NCI-H82 treated with DMSO at 0.1 percent for 48 hours (cell line): ENCODE measurements around the gene AURKB.
"Not testable (repeated sequence)": the region's sequence is repeated elsewhere in the genome, so short reads cannot be mapped to it uniquely, and the experiment has no call there.

ENCODE experiments used
- DNase-seq: peaks from one replicate; lab custom pipeline; 2025; ENCODE audit not compliant: unreplicated experiment; lab: John Stamatoyannopoulos, UW

The AURKB gene

DNA sequence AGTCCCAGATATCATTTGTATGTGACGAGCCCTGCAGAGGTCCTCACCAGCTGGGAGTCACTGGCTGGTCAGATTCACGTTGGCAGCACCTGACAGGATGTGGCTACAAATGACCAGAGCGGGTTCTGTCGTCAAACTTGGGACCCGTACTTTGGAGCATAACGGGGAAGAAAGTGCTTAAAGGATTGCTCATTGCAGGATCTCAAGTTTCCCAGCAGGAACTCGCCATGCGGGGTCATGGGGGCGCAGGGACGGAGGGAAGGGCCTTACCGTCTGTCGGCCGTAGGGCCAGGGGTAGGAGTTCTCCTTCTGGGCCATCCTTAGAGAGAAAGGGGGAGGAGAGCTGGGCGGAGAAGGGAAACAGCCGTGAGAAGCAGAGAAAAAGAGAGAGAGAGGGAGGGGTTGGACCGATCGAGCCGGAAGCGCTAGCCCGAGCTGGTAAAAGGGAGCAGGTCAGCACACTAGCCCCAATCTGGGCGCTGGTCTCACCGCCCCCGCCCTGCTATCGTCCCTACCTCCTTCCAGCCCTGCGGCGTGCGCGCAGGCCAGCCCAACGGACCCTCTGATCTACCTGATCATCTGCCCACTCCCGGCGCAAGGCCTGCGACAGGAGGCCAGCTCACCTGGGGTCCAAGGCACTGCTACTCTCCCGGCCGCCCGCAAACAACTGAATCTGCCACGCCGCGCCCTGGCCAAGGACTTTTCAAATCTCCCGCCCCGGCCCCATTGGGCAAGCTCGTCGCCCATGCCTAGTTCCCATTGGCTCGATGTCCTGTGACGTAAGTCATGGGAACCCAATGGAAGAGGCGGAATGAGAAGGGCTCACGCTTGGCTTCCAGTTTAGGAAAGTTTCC lies at the start of gene AURKB:
Gene AURKB, minus strand, starts transcription at position 669 of the 854 bp plus-strand sequence. Its CDS starts 351 bp downstream, at position 318.
- peak; percentile 90 for DNase-seq

- no peak for DNase-seq
Observed at GRCh38 chr17:8257801-8258200, 47.4 kb upstream of the AURKB start.

DNA sequence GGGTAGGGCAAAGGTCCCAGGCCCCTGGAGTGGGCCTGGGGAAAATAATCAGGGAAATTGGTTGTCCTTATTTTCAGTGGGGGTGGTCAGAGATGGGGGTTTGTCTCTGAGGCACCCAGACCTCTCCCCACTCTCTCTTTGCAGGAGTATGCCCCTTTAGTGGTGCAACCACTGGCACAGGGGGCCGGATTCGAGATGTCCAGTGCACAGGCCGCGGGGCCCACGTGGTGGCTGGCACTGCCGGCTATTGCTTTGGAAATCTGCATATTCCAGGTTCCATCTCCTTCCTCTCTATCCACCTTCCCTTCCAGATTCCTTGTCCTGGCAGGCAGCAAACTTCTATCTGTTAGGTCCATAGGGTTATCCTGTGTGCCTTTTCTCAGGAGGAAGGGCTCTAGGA lies 46.3 kb upstream of the AURKB start:
- DNase-seq, result no peak

GRCh38 chr17:8256291-8256690 lies 45.9 kb upstream of the AURKB start:
- DNase-seq, result no peak

DNA sequence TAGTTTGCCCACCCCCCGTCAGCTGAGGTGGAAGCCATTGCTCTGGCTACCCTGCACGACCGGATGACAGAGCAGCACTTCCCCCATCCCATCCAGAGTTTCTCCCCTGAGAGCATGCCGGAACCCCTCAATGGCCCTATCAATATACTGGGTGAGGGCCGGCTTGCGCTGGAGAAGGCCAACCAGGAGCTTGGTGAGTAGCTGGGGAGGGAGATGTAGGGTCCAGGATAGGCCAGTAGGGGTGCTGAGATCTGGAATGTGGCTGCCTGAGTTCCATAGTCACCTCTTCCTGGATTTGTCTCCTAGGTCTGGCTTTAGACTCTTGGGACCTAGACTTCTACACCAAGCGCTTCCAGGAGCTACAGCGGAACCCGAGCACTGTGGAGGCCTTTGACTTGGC lies 45.1 kb upstream of the AURKB start:
- DNase-seq, result no peak

DNA sequence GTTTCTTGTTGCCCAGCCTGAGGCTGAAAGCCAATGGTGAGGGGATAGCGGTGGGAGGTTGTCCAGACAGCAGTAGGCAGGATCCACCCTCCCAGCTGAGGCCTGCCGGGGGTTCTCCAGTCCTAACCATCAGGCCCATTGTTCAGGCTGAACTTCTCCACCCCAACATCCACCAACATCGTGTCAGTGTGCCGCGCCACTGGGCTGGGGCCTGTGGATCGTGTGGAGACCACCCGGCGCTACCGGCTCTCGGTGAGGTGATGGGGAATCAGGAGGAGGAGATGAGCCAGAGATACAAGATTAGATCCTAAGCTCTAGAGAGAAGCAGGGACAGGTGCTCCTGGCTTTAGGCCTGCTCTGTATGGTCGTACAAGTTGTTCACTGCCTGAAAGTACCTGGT lies 44.5 kb upstream of the AURKB start:
- DNase-seq, result no peak

GRCh38 chr17:8253801-8254200 lies 43.4 kb upstream of the AURKB start:
- DNase-seq, result no peak

DNA sequence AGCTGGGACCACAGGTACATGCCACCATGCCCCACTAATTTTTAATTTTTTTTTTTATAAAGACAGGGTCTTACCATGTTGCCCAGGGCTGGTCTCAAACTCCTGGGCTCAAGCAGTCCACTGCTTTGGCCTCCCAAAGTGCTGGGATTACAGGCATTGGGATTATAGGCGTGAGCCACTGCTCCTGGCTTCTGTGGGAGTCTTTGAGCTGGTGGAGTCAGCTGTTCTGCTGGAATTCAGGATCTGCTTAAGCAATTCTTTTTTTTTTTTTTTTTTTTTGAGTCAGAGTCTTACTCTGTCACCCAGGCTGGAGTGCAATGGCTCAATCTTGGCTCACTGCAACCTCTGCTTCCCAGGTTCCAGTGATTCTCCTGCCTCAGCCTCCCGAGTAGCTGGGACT lies 41.0 kb upstream of the AURKB start:
- not testable (repeated sequence) for DNase-seq

DNA sequence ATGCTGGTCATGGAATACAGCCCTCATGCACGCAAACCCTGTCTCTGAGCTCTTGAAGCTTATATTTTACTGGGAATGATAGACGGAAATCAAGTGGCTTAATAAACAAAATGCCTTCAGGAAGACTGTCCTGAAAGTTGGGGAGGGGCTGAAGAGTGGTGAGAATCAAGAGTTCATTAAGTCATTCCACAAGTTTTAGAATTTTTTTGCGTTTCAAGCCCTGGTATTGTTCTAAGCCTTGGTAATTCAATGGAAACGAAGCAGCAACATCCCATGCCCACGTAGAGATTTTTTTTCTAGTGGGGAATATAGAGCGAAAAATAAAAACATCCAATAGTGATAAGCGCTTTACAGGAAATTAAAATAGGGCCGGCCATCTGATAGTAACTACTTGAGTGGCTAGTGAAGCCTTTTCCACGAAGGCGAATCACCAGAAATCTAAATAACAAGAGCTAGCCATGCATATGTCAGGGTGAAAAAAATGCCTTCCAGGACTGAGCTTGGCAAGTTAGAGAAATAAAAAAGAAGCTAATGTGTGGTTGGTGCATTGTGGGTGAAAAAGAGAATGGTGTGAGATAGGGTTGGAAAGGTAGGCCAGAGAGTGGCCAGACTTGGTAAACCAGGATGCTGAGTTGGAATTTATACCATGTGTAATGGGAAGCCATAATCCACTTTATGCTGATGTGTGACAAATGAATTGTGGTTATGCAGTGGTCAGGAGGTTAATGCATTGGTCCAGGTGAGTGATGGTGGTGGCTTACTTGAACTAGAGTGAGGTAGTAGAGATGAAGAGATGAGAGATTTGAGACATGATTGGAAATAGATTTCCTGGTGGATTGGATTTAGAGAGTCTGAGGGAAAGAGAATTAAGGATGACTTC lies 39.5 kb upstream of the AURKB start:
- DNase-seq, result no peak

DNA sequence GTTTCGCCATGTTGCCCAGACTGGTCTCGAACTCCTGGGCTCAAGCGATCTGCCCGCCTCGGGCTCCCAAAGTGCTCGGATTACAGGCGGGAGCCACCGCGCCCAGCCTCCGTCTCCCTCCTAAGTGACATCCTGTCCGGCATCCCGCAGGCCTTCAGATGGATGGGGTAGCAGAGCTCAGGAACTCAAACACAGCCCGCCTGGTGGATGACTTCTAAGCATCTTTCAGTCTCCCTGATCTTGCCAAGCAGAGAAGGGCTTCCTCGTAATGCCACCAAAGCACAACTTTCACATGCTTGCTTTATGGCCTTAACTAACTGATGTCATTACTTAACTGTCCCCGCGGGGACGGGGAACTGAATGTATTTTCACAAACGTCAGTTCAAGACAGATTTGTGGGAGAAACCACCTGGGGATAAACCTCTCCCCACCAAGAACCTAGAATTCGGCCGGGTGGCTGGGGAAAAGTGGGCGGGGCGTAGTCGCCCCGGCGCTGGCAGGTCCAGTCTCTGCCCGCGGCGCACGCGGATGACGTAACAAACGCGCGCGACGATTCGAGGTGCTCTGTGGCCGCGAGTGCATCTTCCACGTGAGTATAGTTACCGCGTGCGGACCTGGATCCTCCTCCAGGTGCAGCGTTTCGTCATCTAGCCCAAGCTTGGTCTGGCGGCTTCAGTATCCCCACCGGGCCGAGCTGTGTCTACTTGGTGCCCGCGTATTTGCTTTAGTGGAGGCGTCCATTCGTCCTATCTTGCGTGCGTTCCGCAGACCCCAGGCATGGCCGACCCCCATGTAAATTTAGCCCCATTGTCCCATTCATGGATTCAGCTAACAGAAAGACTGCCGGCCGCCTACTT lies 38.6 kb upstream of the AURKB start, which contains the start of gene PFAS:
Gene PFAS, plus strand, starts transcription at position 539 of the 857 bp plus-strand sequence. CDS start 4,649 bp downstream, outside the sequence.
- DNase-seq, result peak; percentile 88

DNA sequence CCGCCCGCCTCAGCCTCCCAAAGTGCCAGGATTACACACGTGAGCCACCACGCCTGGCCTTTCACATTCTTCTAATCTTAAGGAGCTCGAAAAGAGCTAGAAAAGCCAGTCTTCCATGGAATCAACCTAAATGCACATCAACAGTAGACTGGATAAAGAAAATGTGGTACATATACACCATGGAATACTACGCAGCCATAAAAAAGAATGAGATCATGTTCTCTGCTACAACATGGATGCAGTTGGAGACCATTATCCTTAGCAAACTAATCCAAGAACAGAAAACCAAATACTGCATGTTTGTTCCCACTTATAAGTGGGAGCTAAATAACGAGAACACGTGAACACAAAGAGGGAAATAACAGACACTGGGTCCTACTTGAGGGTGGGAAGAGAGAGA lies 34.4 kb upstream of the AURKB start:
- DNase-seq, result no peak

- DNase-seq, result no peak
Observed at GRCh38 chr17:8243827-8244226, 33.5 kb upstream of the AURKB start.

GRCh38 chr17:8237886-8238285 lies 27.5 kb upstream of the AURKB start:
- DNase-seq, result no peak

GRCh38 chr17:8237175-8237574 lies 26.8 kb upstream of the AURKB start:
- DNase-seq, result no peak

GRCh38 chr17:8235676-8236075 lies 25.3 kb upstream of the AURKB start:
- no peak for DNase-seq

- DNase-seq, result no peak
Observed at GRCh38 chr17:8234361-8235270, 24.2 kb upstream of the AURKB start.

DNA sequence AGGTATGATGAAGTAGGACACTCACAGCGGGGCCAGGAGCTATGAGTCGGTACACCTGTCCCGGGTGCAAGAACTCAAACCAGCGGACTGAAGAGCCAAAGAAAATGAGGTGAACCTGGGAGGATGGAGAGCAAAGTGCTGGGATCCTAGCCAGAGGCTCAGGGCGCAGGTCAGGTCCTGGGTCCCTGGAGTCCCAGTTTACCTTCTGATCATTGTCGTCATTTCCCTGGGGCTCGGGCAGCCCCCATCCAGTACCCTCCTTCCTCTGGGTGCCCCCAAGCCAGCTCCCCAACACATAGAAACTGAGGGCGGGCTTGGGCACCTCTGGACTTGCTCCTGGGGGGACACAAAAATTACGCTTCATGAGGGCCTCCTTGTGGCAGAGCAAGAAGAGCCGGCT lies 21.3 kb upstream of the AURKB start:
- DNase-seq, result no peak

GRCh38 chr17:8227238-8227581 lies 16.8 kb upstream of the AURKB start:
- DNase-seq, result no peak

DNA sequence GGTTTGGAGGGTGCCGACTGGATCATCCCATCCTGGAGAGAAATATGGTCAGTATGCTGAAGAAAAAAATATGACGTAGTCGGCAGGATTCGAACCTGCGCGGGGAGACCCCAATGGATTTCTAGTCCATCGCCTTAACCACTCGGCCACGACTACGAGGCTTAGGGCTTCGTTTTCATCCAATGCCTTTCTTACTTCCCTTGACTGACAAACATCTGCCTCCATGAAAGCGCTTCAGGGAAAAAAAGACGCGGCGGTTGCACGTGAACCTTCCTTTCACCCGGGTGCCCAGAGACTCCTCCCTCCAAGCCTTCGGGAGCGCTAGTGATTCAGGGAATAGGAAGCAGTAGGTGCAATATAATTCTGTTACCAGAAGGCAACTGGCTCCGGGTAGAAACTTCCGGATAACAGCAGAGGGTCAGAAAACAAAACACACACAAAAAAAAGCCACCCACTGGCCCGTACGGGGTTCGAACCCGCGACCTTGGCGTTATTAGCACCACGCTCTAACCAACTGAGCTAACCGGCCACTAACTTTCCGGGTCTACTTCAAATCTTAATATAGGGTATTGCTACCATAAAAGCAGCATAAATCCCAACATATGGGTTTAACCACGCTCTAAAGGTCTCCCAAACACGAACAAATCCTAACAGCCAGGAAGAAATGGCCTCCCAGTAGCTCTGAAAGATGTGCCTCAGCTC lies 16.3 kb upstream of the AURKB start:
- no peak for DNase-seq
